ENCODE data around the gene APBA3. TPM values are rescaled to one million over a fixed set of nuclear protein-coding genes. Genes with fewer than 3 reads are reported as not detected.

Gene APBA3
- polyA plus RNA-seq, 1 donor (not counting 4 experiments of a cell fraction or from before 2014, with no cell fraction given), result 6.7 TPM

GRCh38 chr19:3730457-3730958 lies 31.0 kb downstream of the APBA3 start:
- no peaks in the 10 kb centered on the region for H3K79me2 ChIP-seq (ENCODE audit: control insufficient read depth, insufficient read depth, low read length)
- FAIRE-seq, result no peak
- dilution Hi-C loops (cut with MboI; ENCODE audit: extremely low pct_ligation_motif_present, low sequenced_read_pairs), result no loop called here

GRCh38 chr19:3725640-3726310 lies 35.7 kb downstream of the APBA3 start:
- no peak overlapping the region for H3K4me3 ChIP-seq (ENCODE audit: control insufficient read depth in 2 of 3, extremely low read depth in 1 of 3, insufficient read depth in 2 of 3, low read depth in 1 of 3, low read length in 3 of 3)
- H3K9me1 ChIP-seq (ENCODE audit: control insufficient read depth, extremely low read depth, insufficient read depth, low read length), result no peaks in the 10 kb centered on the region
- no peaks in the 10 kb centered on the region for H4K20me1 ChIP-seq (ENCODE audit: control insufficient read depth, extremely low read depth, insufficient read depth, low read length)
- TF ChIP-seq CTCF (optimal IDR thresholded peaks at IDR 0.05 in 1 of 3, IDR thresholded peaks at IDR 0.05 in 1 of 3, conservative IDR thresholded peaks at IDR 0.05 in 1 of 3; ENCODE audit: extremely low read depth in 1 of 3, insufficient read depth in 2 of 3, low read length in 3 of 3), result no peak
- TF ChIP-seq EZH2 (IDR thresholded peaks at IDR 0.05; ENCODE audit: low read length), result no peak
- no peak overlapping the region for H3K4me2 ChIP-seq (ENCODE audit: control insufficient read depth, extremely low read depth, insufficient read depth, low read depth, low read length)
- dilution Hi-C loops (cut with MboI; ENCODE audit: extremely low pct_ligation_motif_present, low sequenced_read_pairs), result no loop called here
- no peak overlapping the region for H3K9ac ChIP-seq (ENCODE audit: control insufficient read depth, extremely low read depth, insufficient read depth, low read length)
- H3K27ac ChIP-seq (ENCODE audit: control insufficient read depth, insufficient read depth, low read length), result no peak overlapping the region
- H3K79me2 ChIP-seq (ENCODE audit: control insufficient read depth, insufficient read depth, low read length), result no peaks in the 10 kb centered on the region
- DNase-seq (ENCODE audit: low read depth, low spot score) (no peak), FAIRE-seq (no peak)
- H3K4me1 ChIP-seq (ENCODE audit: control insufficient read depth, extremely low read depth, insufficient read depth, low read length), result no peaks in the 10 kb centered on the region
- H3K9me3 ChIP-seq (ENCODE audit: control insufficient read depth, low read depth, low read length), result no peaks in the 10 kb centered on the region
- no peaks in the 10 kb centered on the region for H3K36me3 ChIP-seq (ENCODE audit: control insufficient read depth in 2 of 2, extremely low read depth in 1 of 2, insufficient read depth in 2 of 2, low read length in 2 of 2)
- H3K27me3 ChIP-seq (ENCODE audit: control insufficient read depth, extremely low read depth, insufficient read depth, low read length), result peaks cover 31% of the 10 kb centered on the region
- no peak overlapping the region for H2AFZ ChIP-seq (ENCODE audit: control insufficient read depth, low read length)

More at GRCh38 chr19:3730457-3730958, 31.0 kb downstream of the APBA3 start:
- DNase-seq (ENCODE audit: low read depth, low spot score), result no peak
- no peak for TF ChIP-seq EZH2 (IDR thresholded peaks at IDR 0.05; ENCODE audit: low read length)
- TF ChIP-seq CTCF (optimal IDR thresholded peaks at IDR 0.05 in 1 of 3, IDR thresholded peaks at IDR 0.05 in 1 of 3, conservative IDR thresholded peaks at IDR 0.05 in 1 of 3; ENCODE audit: extremely low read depth in 1 of 3, insufficient read depth in 2 of 3, low read length in 3 of 3), result no peak
- no peaks in the 10 kb centered on the region for H3K9me1 ChIP-seq (ENCODE audit: control insufficient read depth, extremely low read depth, insufficient read depth, low read length)
- no peak overlapping the region for H3K4me3 ChIP-seq (ENCODE audit: control insufficient read depth in 2 of 3, extremely low read depth in 1 of 3, insufficient read depth in 2 of 3, low read depth in 1 of 3, low read length in 3 of 3)
- H3K9me3 ChIP-seq (ENCODE audit: control insufficient read depth, low read depth, low read length), result no peaks in the 10 kb centered on the region
- no peak overlapping the region for H3K9ac ChIP-seq (ENCODE audit: control insufficient read depth, extremely low read depth, insufficient read depth, low read length)
- H2AFZ ChIP-seq (ENCODE audit: control insufficient read depth, low read length), result no peak overlapping the region
- no peak overlapping the region for H3K4me2 ChIP-seq (ENCODE audit: control insufficient read depth, extremely low read depth, insufficient read depth, low read depth, low read length)
- no peak overlapping the region for H3K27ac ChIP-seq (ENCODE audit: control insufficient read depth, insufficient read depth, low read length)
- H4K20me1 ChIP-seq (ENCODE audit: control insufficient read depth, extremely low read depth, insufficient read depth, low read length), result no peaks in the 10 kb centered on the region
- H3K4me1 ChIP-seq (ENCODE audit: control insufficient read depth, extremely low read depth, insufficient read depth, low read length), result no peaks in the 10 kb centered on the region
- H3K36me3 ChIP-seq (ENCODE audit: control insufficient read depth in 2 of 2, extremely low read depth in 1 of 2, insufficient read depth in 2 of 2, low read length in 2 of 2), result no peaks in the 10 kb centered on the region
- peaks cover 8% of the 10 kb centered on the region for H3K27me3 ChIP-seq (ENCODE audit: control insufficient read depth, extremely low read depth, insufficient read depth, low read length)
